Left colon (tissue), 2 donors: ENCODE results near the gene PAPOLB. TPM values are rescaled to one million over a fixed set of nuclear protein-coding genes. Genes with fewer than 3 reads are reported as not detected.

Experiments used
- ATAC-seq: fragments of 200-7000 bp; cut with Tn5 transposase; one replicate; pipeline ENCODE4 v1.9.1; 2020; ENCODE audit warnings: mild to moderate bottlenecking, moderate library complexity
- DNase-seq, 2 donors: peaks; one replicate each; pipeline ENCODE4 v3.0.0-alpha.2; 2020
- intact Hi-C, 2 donors: fragments of 100-400 bp; cut with DNase I in 1 of 2; cut with micrococcal nuclease in 1 of 2; formaldehyde crosslinking; loops; one replicate each; pipeline versions ENCODE4 v1.11.2 to v1.14.0; 2022; cut with DNase I, micrococcal nuclease
- total RNA-seq, 2 donors: library from RNA; stranded (reverse); fragmentation: NEBNext Ultra II Directional; extraction: Animal tissue kit (Norgen Biotek cat#: 25700); gene quantifications; one replicate each; pipeline ENCODE4 v1.2.1, GENCODE V29; 2021
- donor health status: DM: no; HTN: no; CAD: no.
- donor health status: DM: yes; HTN: yes; CAD: no.

Gene PAPOLB
- total RNA-seq, 2 donors from 2014 or later: 0.11 TPM; not detected in 1

DNA sequence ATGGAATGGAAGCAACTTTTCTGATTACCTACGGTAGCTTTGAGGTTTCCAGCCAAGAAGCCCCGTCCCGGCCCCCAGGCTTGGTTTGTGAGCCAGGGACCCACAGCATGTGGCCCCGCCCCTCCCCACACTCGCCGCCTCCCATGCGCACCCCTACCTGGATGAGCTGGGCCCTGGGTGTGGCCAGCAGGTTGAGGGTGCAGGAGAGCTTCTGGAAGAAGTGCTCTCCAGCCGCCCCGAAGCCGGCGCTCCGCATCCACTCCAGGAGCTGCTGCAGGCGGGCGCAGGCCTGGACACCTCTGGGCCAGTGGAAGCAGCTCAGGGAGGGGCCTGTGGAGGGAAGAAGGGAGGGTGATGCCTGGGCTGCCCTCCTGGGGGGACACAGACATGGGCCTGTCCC is 46.7 kb downstream of the PAPOLB start:
- no peak for DNase-seq
- intact Hi-C loops: no loop called here

GRCh38 chr7:4814433-4814832 is 47.4 kb downstream of the PAPOLB start:
- intact Hi-C loops: no loop called here
- no peak for ATAC-seq
- DNase-seq: no peak

More for the DNA sequence above, 46.7 kb downstream of the PAPOLB start:
- no peak for ATAC-seq

DNA sequence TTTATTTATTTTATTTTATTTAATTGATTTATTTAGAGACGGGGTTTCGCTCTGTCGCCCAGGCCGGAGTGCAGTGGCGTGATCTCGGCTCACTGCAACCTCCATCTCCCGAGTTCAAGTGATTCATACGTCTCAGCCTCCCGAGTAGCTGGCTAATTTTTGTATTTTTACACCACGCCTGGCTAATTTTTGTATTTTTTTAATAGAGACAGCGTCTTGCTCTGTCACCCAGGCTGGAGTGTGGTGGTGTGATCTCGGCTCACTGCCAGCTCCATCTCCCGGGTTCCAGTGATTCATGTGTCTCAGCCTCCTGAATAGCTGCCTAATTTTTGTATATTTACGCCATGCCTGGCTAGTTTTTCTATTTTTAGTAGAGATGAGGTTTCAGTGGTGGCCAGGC is 52.2 kb downstream of the PAPOLB start:
- intact Hi-C loops: no loop called here
- ATAC-seq: no peak
- DNase-seq: no peak

DNA sequence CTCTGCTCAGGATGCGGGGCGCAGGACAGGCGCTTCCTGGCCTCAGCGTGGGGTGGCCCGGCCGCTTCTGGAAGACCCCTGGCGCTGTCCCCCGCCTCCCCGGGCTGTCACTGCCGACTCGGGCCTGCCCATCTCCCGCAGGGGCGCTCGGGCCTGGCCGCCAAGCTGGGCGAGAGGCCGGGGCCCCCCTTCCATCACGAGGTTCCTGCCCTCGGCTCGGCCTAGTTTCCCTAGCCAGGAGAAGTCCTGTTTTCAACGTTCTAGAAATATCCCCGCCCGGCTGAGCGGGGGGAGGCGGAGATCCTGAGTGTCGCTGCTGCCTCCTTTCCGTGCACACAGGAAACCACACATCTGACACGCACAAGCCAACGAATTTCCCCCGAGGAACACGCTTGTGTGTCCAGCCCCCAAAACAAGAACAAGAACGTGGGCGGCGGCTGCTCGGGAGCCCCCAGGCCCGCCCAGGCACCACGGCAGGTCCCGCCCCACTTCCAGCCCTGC is 52.7 kb downstream of the PAPOLB start:
- no peak for ATAC-seq
- no peak for DNase-seq
- intact Hi-C loops: no loop called here

- DNase-seq (no peak), ATAC-seq (no peak)
- intact Hi-C loops: no loop called here
These were observed 53.3 kb downstream of the PAPOLB start for GRCh38 chr7:4808565-4808964.

DNA sequence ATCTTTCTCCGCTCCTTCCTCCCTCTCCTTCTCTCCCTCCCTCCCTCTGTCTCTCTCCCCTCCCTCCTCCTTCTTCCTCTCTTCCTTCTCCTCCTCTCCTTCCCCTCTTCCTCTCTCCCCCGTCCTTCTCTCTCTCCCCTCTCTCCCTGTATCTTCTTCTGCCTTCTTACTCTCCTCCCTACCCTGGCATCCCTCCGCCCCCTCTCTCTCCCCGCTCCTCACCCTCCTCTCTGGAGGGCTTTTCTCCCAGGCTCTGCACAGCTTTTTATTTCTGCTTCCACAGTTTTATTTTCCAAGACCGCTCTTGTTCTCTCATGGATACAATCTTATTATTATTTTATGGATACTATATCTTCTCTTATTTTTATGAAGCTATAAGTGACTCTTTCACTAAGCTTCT is 53.8 kb downstream of the PAPOLB start:
- ATAC-seq (no peak), DNase-seq (no peak)
- intact Hi-C loops: no loop called here

Other genes starting within 250 kb of the PAPOLB start
- 10 to 100 TPM; 19.9 to 28.3 TPM for gene FOXK1, start 179.7 kb downstream of the PAPOLB start, total RNA-seq
- gene AP5Z1, start 86.4 kb downstream of the PAPOLB start, total RNA-seq: 10 to 100 TPM; 35.8 to 47.5 TPM
- gene RADIL, start 21.7 kb upstream of the PAPOLB start, total RNA-seq: 1 to 10 TPM; 1.4 to 1.9 TPM
- not detected for gene MMD2, start 97.2 kb upstream of the PAPOLB start, total RNA-seq
- gene RBAK, start 183.8 kb upstream of the PAPOLB start, total RNA-seq: 10 to 100 TPM in 1 of 2 donors, 1 to 10 TPM in 1; 9.0 to 10.7 TPM